C4-2B (cell line): ENCODE measurements around the gene WEE1.
"Not testable (repeated sequence)": the region's sequence is repeated elsewhere in the genome, so short reads cannot be mapped to it uniquely, and the experiment has no call there.

Source experiments
- H3K27ac ChIP-seq: fragments of 450-650 bp; 2 replicates; pipeline ENCODE4 v1.5.1; 2017
- CTCF ChIP-seq: fragments of 450-650 bp; conservative IDR thresholded peaks from 2 replicates; pipeline ENCODE4 v1.5.1; 2017; ENCODE audit warnings: mild to moderate bottlenecking
- ZFX ChIP-seq: fragments of 450-650 bp; IDR thresholded peaks from 2 replicates; pipeline ENCODE4 v1.6.1; 2017

The WEE1 gene

GRCh38 chr11:9616858-9617257, 43.4 kb downstream of the WEE1 start:
- no peak overlapping the region for H3K27ac ChIP-seq
- TF ChIP-seq CTCF = no peak
- TF ChIP-seq ZFX = no peak

GRCh38 chr11:9617940-9618339, 44.5 kb downstream of the WEE1 start:
- H3K27ac ChIP-seq = no peak overlapping the region
- TF ChIP-seq ZFX = no peak
- TF ChIP-seq CTCF = no peak

- H3K27ac ChIP-seq = no peak overlapping the region
- TF ChIP-seq ZFX (no peak), CTCF (no peak)
These were observed 45.5 kb downstream of the WEE1 start for GRCh38 chr11:9619004-9619403.

GRCh38 chr11:9619971-9620370, 46.5 kb downstream of the WEE1 start:
- no peak overlapping the region for H3K27ac ChIP-seq
- TF ChIP-seq CTCF (no peak), ZFX (no peak)

GRCh38 chr11:9622353-9622752, 48.9 kb downstream of the WEE1 start:
- H3K27ac ChIP-seq = not testable (repeated sequence)

- H3K27ac ChIP-seq = not testable (repeated sequence)
These were observed 49.6 kb downstream of the WEE1 start for GRCh38 chr11:9623053-9623452.

- H3K27ac ChIP-seq = no peak overlapping the region
- TF ChIP-seq CTCF (no peak), ZFX (no peak)
These were observed 51.0 kb downstream of the WEE1 start for GRCh38 chr11:9624448-9624847.

GRCh38 chr11:9625162-9625561, 51.7 kb downstream of the WEE1 start:
- TF ChIP-seq ZFX = no peak
- no peak for TF ChIP-seq CTCF
- H3K27ac ChIP-seq = no peak overlapping the region

GRCh38 chr11:9625728-9626127, 52.3 kb downstream of the WEE1 start:
- no peak for TF ChIP-seq ZFX
- TF ChIP-seq CTCF = no peak
- H3K27ac ChIP-seq = no peak overlapping the region
